Measurements from ENCODE around the gene CTSE.
"Not testable (repeated sequence)": the region's sequence is repeated elsewhere in the genome, so short reads cannot be mapped to it uniquely, and the experiment has no call there.

The CTSE gene

DNA sequence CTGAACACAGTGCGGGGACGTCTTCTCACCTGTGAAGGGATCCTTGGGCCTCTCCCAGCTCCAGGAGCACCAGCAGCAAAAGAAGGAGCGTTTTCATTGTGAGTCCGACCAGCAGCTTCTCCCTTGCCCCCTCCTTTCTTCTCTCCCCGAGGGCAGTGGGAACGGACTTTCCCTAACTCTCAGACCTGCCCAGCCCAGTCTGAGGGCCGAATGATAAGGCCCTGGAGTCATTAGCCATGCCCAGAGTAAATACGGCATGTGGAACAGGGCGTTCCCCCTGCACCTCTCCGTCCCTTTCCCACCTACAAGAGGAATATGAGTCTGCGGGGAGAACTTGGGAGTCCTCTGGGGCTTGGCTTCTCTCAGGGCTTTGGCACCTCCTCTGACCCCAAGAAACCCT is at the start of gene CTSE:
TSS of gene CTSE (minus strand) at position 201 of the 400 bp plus-strand sequence. CDS start at position 97, 104 bp downstream.
- no peak for DNase-seq (ENCODE audit: low spot score)

GRCh38 chr1:206070627-206071304 is 47.1 kb upstream of the CTSE start:
- no peak for DNase-seq (ENCODE audit: low spot score)

GRCh38 chr1:206068314-206068713 is 44.6 kb upstream of the CTSE start:
- DNase-seq (ENCODE audit: low spot score), result no peak

- DNase-seq (ENCODE audit: low spot score), result no peak
Observed at GRCh38 chr1:206067486-206068227, 44.0 kb upstream of the CTSE start.

DNA sequence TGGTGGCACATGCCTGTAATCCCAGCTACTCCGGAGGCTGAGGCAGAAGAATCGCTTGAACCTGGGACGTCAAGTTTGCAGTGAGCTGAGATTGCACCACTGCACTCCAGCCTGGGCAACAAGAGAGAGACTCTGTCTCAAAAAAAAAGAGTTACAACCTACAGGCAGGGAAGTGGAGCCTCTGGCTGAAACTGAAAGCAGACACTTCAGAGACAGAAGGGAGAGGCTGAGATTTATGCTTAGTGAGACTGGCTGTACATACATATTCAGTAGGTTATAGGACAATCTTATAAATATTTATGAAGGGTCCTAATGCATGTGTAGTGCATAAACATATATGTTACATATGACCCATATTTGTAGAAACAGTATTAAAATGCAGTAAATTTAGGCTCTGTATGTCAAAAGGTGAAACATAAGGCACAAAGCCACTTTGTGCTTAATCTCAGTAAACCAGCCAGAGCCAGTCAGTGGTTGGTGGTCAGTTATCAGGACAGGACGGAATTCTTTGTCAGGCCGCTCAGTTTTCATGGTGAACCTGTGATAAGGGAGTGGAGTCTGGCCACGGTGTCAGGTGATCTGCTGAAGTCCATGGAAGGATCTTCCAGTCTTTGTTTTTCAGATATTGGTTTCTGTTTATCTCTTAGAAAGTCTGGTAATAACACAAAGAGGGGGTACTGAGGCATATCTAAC is 42.9 kb upstream of the CTSE start:
- no peak for DNase-seq (ENCODE audit: low spot score)

GRCh38 chr1:206065547-206066145 is 42.0 kb upstream of the CTSE start:
- DNase-seq (ENCODE audit: low spot score), result no peak

DNA sequence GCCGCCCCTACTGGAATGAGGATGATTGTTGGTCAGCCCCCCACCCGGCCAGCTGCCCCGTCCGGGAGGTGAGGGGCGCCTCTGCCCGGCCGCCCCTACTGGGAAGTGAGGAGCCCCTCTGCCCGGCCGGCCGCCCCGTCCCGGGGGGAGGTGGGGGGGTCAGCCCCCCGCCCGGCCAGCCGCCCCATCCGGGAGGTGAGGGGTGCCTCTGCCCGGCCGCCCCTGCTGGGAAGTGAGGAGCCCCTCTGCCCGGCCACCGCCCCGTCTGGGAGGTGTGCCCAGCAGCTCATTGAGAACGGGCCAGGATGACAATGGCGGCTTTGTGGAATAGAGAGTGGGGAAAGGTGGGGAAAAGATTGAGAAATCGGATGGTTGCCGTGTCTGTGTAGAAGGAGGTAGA is 40.8 kb upstream of the CTSE start:
- DNase-seq (ENCODE audit: low spot score), result not testable (repeated sequence)

DNA sequence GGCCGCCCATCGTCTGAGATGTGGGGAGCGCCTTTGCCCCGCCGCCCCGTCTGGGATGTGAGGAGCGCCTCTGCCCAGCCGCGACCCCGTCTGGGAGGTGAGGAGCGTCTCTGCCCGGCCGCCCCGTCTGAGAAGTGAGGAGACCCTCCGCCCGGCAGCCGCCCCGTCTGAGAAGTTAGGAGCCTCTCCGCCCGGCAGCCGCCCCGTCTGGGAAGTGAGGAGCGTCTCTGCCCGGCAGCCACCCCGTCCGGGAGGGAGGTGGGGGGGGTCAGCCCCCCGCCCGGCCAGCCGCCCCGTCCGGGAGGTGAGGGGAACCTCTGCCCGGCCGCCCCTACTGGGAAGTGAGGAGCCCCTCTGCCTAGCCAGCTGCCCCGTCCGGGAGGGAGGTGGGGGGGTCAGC is 40.3 kb upstream of the CTSE start:
- not testable (repeated sequence) for DNase-seq (ENCODE audit: low spot score)

DNA sequence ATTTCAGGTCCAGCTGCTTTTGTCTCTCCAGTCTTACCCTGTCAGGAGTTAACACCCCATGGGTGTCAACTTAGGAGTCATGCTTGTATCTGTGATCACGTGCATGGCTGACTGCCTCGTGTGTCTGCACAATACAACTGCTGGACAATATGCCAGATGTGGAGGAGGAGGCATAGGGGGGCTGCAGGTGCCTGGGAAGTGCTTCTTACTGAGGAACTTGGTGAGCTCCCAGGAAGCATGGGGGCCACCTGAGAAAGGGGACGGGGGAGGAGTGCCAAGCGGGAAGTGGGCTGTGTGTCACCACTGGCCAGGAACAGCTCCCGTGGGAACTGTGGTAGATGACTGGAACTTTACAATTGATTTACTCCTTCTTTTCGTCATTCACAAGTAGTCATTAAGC is 38.8 kb upstream of the CTSE start:
- DNase-seq (ENCODE audit: low spot score), result no peak

- no peak for DNase-seq (ENCODE audit: low spot score)
Observed at GRCh38 chr1:206060844-206061243, 37.1 kb upstream of the CTSE start.

- DNase-seq (ENCODE audit: low spot score), result no peak
Observed at GRCh38 chr1:206059355-206059915, 35.7 kb upstream of the CTSE start.

GRCh38 chr1:206058927-206059292 is 35.2 kb upstream of the CTSE start:
- DNase-seq (ENCODE audit: low spot score), result no peak

DNA sequence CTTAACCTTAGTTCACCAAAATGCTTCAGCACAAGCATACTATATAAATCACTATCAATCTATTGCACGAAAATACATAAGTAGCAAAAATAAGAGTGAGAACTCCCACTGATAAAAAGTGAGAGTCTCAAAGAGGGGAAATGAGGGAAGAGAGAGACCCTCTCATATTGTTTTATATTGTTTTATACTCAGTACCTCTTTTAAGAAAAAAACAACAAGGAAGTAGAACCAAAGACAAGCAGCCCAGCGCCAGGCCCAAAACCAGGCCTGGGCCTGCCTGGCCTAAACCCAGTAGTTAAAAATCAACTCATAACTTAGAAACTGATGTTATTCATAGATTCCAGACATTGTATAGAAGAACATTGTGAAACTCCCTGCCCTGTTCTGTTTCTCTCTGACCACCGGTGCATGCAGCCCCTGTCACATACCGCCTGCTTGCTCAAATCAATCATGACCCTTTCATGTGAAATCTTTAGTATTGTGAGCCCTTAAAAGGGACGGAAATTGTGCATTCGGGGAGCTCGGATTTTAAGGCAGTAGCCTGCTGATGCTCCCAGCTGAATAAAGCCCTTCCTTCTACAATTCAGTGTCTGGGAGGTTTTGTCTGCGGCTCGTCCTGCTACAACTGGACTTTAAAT is 34.7 kb upstream of the CTSE start:
- not testable (repeated sequence) for DNase-seq (ENCODE audit: low spot score)

DNA sequence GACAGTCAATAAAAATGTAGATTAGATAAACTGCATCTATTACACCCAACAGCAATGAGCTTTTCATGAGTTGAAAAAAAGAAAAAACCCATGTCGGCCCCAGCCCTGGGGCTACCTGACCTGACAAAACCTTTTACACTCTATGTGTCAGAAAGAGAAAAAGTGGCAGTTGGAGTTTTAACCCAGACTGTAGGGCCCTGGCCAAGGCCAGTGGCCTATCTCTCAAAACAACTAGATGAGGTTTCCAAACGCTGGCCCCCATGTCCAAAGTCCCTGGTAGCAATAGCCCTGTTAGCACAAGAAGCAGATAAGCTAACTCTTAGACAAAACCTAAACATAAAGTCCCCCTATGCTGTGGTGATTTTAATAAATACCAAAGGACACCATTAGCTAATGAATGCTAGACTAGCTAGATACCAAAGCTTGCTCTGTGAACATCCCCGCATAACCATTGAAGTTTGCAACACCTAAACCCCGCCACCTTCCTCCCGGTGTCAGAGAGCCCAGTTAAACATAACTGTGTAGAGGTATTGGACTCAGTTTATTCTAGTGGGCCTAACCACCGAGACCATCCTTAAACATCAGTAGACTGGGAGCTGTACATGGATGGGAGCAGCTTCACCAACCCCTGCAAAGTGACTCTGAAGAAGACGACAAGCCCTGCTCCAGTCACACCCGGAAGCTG is 32.1 kb upstream of the CTSE start:
- not testable (repeated sequence) for DNase-seq (ENCODE audit: low spot score)

GRCh38 chr1:206055069-206055625 is 31.5 kb upstream of the CTSE start:
- not testable (repeated sequence) for DNase-seq (ENCODE audit: low spot score)

GRCh38 chr1:206053616-206054015 is 29.9 kb upstream of the CTSE start:
- not testable (repeated sequence) for DNase-seq (ENCODE audit: low spot score)

DNA sequence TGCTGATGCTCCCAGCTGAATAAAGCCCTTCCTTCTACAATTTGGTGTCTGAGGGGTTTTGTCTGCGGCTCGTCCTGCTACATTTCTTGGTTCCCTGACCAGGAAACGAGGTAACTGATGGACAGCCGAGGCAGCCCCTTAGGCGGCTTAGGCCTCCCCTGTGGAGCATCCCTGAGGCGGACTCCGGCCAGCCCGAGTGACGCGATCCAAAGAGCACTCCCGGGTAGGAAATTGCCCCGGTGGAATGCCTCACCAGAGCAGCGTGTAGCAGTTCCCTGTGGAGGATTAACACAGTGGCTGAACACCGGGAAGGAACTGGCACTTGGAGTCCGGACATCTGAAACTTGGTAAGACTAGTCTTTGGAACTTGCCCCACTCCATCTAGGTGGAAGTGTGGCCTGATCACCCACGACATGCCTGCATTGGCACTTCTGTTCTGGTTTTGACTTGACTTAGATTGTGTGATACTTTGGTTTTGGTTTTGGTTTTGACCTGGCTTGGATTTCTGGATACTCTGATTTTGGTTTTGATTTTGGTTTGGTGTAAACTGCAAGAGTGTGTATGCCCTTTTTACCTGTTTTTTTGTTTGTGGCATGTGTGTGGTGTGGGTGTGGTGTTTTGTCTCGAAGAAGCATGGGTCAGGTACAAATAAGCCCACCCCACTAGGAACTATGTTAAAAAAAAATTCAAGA is 29.4 kb upstream of the CTSE start, which contains the start of gene RHEX:
TSS of gene RHEX (plus strand) at position 255 of the 692 bp plus-strand sequence. CDS start 44,656 bp downstream, outside the sequence.
- DNase-seq (ENCODE audit: low spot score), result peak; percentile 11

- DNase-seq (ENCODE audit: low spot score), result not testable (repeated sequence)
Observed at GRCh38 chr1:206052231-206052865, 28.7 kb upstream of the CTSE start.

- peak; percentile 44 for DNase-seq (ENCODE audit: low spot score)
Observed at GRCh38 chr1:206050655-206051235, 27.1 kb upstream of the CTSE start.

All from CD4-positive, alpha-beta T cell treated with Interleukin-2 at 100 ng/mL for 4 hours (primary cell).